HG03342 (cell line): ENCODE measurements around the gene CKMT2.

Experiments used
- ATAC-seq: cut with Tn5 transposase; IDR thresholded peaks from one replicate; pipeline ENCODE4 v1.9.1; 2021; ENCODE audit warnings: mild to moderate bottlenecking, moderate library complexity; ENCODE audit not compliant: unreplicated experiment

CKMT2 gene

GRCh38 chr5:81214848-81215247, 18.3 kb upstream of the CKMT2 start:
- no peak for ATAC-seq

- ATAC-seq, result no peak
Measured at GRCh38 chr5:81216152-81216551, 17.0 kb upstream of the CKMT2 start.

- no peak for ATAC-seq
Measured at GRCh38 chr5:81219389-81219788, 13.7 kb upstream of the CKMT2 start.

GRCh38 chr5:81222285-81222684, 10.8 kb upstream of the CKMT2 start:
- no peak for ATAC-seq

- ATAC-seq, result no peak
Measured at GRCh38 chr5:81225463-81225862, 7.7 kb upstream of the CKMT2 start.

GRCh38 chr5:81226286-81226685, 6.8 kb upstream of the CKMT2 start:
- ATAC-seq, result no peak

GRCh38 chr5:81226949-81227348, 6.2 kb upstream of the CKMT2 start:
- no peak for ATAC-seq

- ATAC-seq, result no peak
Measured at GRCh38 chr5:81228084-81228483, 5.0 kb upstream of the CKMT2 start.

- no peak for ATAC-seq
Measured at GRCh38 chr5:81230416-81230815, 2.7 kb upstream of the CKMT2 start.

GRCh38 chr5:81232464-81233079, 550 bp upstream of the CKMT2 start:
- ATAC-seq, result no peak

GRCh38 chr5:81234299-81234698, 1.2 kb downstream of the CKMT2 start:
- no peak for ATAC-seq

- no peak for ATAC-seq
Measured at GRCh38 chr5:81234801-81235200, 1.7 kb downstream of the CKMT2 start.

- no peak for ATAC-seq
Measured at GRCh38 chr5:81235287-81236072, 2.4 kb downstream of the CKMT2 start.

- no peak for ATAC-seq
Measured at GRCh38 chr5:81238460-81238859, 5.3 kb downstream of the CKMT2 start.

- no peak for ATAC-seq
Measured at GRCh38 chr5:81239613-81240012, 6.5 kb downstream of the CKMT2 start.

- ATAC-seq, result no peak
Measured at GRCh38 chr5:81241001-81241400, 7.9 kb downstream of the CKMT2 start.

- ATAC-seq, result no peak
Measured at GRCh38 chr5:81241961-81242648, 9.0 kb downstream of the CKMT2 start.

- no peak for ATAC-seq
Measured at GRCh38 chr5:81242906-81243436, 9.8 kb downstream of the CKMT2 start.

GRCh38 chr5:81244451-81244850, 11.3 kb downstream of the CKMT2 start:
- ATAC-seq, result no peak

GRCh38 chr5:81245871-81246235, 12.7 kb downstream of the CKMT2 start:
- no peak for ATAC-seq

- no peak for ATAC-seq
Measured at GRCh38 chr5:81246697-81247096, 13.6 kb downstream of the CKMT2 start.

GRCh38 chr5:81247441-81247972, 14.4 kb downstream of the CKMT2 start:
- ATAC-seq, result no peak
